Right hindlimb (tissue), 1 donor: ENCODE results near the gene MED12.

Experiments
- DNase-seq: peaks from one replicate; pipeline ENCODE4 v3.0.0-alpha.2; 2018

MED12 gene

DNA sequence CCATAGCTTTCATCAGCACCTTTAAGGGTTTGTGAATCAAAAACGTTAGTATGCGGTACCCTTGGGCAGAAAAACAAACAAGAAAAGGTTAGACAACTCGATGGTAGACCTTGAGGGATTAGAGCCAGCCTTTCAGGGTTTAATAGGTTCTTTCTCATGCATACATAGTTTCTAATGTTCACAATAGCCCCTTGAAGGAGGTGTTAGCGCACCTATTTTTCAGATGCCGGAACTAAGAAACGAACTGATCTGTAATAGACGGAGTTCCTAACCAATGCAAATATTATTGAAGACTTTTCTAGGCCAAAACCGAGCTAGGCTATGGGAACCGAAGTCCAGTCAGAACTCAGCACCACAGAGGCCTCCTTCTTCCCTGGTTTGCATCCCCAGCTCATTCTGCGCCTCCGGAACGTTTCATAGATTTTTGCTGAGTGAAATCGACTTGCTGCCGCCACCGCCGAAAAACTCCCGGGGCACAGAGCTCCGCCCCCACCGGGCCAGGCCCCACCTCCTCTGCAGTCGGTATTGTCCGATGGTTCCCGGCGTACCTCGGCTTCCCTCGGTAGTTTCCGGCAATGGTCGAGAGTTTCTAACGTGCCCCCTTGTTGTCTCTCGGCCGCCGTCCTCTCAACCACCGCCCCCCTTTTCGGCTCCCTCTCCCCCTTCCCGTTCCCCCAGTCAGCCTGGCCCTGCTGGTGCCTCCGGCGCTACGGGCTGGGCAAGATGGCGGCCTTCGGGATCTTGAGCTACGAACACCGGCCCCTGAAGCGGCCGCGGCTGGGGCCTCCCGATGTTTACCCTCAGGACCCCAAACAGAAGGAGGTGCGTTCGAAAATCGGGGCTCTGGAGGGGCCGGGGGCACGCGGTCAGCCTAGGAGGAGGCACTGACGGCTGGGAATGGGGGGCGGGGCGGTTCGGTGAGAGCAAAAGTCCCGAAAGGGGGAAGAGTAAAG is at the start of gene MED12:
MED12 (plus strand) TSS at position 565 of the 953 bp plus-strand sequence; CDS start at position 724, 159 bp downstream.
- peak; percentile 94 for DNase-seq

DNA sequence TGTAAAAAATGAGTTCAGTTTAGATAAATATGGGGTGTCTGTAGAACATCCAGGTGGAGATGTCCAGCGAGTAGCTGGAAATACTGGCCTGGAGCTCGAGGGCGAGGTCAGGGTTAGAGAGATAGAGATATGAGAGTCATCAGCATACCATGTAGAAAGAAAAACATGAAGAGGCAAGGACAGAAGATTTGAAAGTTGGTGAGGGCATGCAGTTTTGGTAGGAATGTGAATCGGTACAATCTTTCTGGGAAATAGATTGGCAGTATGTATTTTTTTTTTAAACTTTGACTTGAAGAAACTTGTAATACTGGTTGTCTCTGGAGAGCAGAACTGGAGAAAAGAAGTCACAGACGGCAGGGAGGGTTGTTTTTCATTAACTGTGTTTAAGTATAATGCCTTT is 47.9 kb upstream of the MED12 start:
- no peak for DNase-seq

DNA sequence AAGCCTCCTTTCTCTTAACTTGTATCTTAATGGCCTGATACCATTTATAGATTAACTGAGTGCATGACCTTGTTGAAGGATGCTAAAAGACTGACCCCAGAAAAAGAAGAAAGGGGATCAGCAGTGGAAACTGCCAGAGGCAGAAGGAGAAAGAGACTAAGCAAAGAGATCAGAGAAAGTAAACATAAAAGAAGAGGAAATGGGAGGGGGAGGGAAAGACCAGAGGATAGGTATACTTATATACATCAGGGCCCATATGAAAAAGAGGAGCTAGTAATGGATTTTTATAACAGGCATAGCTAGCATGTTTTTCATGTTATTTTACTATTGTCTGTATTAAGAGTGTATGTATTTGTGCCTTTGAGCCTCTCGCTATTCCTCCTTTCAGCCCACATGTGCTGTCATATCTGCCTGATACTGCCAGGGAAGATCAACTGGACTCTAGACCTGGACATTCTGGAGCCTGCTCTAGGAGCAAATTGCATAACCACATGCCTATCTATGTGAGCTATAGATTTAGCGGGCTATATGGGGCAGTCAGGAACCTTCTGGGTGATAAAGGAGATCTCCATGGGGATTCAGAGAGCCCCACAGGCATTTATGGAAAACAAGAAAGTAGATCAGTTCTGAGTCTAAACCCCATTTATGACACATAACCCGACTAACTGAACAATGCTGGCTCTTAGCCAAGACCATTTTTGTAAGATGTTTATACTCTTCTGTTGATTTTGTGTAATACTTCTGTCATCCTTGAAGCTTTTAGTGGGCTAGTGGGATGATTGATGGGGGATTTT is 36.9 kb upstream of the MED12 start:
- DNase-seq, result no peak

DNA sequence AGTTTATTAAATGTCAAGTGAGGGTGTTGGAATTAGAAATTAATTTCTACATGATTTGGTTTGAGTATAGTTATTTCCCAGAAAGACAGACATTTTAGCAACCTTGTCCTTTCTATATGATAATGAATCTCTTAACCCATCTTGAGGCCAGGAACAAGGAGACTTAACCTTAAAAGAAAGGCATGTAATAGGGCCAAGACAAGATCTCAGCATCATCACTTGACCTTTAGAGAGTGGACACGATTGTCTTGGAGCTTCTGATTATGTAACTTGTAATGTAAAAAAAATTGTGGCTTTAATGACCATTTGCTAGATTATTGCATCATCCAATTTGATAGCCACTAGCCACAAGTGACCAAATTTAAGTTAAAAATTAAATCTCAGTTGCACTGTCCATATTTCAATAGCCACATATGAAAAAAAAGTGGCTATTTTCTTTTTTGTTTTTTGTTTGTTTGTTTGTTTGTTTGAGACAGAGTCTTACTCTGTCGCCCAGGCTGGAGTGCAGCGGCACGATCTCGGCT is 36.2 kb upstream of the MED12 start:
- DNase-seq, result no peak

DNA sequence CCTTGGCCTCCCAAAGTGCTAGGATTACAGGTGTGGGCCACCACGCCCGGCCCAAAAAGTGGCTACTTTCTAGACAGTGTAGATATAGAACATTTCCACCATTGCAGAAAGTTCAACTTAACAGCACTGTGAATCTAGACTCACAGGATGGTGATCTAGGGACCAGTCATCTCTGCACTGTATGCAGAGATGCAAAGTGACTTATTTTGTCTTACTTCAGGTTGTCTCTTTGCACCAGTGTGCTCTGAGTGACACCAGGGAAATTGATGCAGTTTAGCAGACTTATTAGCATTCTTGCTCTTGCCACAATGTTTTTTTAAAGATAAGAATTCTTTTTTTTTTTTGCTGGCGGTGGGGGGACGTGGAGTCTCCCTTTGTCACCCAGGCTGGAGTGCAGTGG is 35.6 kb upstream of the MED12 start:
- no peak for DNase-seq

DNA sequence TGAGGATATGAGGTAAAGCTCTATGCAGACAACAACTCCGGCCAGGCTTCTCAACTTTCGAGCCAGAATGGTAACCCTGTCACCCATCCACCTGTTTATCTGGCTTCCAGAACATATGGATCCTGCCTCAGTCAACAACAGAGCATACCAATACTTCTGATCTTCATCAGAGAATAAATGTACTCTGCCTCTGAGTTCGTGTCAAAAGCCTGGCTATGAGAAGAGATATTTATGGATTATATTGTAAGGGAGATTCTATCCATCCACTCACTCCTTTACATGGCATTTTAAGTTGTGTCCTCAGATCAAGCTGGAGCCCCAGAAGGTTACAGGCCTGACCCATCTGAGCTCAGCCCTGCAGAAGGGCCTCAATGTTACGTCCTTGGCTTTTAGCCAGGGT is 32.5 kb upstream of the MED12 start:
- DNase-seq, result no peak

DNA sequence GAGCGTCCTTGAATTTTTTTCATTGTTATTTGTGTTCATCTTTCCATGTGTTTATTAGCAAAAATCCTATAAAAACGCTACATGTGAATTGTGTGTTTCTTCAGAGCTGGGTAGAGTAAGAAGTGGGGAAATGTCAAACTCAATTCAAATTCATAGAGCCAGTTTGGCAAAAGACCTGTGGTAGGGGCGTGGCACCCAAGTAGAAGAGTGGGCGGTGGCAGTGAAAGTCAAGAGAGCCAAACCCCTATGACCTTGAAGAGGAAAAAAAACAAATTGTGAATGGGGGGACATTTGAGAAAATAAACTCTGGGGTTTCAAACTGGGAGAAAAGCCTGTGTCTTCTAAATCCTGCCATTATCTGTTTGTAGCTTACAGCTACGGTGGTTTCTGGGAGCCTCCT is 27.1 kb upstream of the MED12 start:
- DNase-seq, result no peak

DNA sequence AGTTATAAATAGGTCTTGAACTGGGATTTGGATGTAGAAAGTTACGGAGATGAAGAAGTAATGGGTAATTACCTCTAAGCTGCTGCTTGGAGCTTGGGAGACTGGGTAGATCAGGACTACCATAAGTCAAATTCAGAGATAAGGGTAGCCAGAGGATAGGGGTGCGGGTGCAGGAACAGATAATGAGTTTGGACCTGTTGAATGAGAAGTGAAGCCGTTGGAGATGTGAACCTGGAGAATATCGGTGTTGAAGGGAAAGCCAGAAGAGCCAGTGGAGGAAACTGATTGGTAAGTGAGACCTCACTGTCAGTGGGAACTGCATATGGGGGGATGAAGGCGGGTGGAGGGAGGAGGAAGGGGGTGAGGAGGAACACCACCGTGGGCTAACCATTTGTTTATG is 23.4 kb upstream of the MED12 start:
- no peak for DNase-seq

DNA sequence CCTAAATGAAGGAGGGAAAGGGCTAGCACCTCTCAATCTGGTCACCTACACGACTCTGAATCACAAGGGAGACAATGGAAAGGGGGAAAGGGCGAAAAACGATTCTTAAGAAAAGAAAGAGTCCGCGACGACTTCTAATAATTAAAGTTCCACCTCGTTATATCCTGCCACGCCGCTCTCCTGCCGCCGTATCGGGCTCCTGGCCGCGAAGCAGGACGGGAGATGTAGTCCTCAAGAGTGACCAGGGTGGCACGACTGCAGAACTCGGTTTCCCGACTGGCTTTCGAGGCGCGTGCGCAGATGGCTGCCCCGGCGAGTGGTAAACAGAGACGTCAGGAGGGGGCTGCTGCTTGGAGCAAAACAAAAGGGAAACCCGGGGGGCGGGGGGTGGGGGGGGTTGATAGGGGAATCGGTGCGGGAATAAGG is 22.8 kb upstream of the MED12 start, which contains the start of gene FOXO4:
FOXO4 (plus strand) TSS at position 297 of the 426 bp plus-strand sequence. CDS start 678 bp downstream, outside the sequence.
- peak; percentile 93 for DNase-seq

DNA sequence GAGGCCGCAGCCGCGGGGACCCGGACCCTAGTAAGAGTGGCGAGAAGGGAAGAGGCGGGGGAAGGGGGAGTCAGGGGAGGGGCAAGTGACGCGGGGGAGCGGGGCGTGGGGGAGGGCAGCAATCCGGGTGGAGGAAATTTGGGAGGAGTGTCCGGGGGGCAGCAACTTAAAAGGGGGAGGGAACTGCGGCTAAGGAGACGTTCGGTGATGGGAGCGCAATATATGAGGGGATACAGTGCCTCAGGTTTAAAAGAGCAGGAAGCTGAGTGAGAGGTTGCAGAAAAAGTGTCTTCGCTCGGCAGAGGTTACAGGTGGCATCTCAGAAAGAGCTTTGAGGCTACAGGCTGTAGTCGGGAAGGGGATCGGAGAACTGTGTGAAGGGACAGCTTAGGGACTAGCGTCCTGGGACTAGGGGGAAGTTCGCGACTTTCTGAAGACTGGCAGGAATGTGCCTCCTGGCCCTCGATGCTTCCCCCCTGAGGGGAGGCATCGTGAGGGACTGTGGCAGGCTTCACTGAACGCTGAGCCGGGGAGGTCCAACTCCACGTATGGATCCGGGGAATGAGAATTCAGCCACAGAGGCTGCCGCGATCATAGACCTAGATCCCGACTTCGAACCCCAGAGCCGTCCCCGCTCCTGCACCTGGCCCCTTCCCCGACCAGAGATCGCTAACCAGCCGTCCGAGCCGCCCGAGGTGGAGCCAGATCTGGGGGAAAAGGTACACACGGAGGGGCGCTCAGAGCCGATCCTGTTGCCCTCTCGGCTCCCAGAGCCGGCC is 22.2 kb upstream of the MED12 start:
- DNase-seq, result no peak

DNA sequence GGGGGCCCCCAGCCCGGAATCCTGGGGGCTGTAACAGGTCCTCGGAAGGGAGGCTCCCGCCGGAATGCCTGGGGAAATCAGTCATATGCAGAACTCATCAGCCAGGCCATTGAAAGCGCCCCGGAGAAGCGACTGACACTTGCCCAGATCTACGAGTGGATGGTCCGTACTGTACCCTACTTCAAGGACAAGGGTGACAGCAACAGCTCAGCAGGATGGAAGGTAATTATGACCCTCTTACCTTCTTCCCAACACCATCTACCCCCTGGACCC is 21.7 kb upstream of the MED12 start:
- no peak for DNase-seq

DNA sequence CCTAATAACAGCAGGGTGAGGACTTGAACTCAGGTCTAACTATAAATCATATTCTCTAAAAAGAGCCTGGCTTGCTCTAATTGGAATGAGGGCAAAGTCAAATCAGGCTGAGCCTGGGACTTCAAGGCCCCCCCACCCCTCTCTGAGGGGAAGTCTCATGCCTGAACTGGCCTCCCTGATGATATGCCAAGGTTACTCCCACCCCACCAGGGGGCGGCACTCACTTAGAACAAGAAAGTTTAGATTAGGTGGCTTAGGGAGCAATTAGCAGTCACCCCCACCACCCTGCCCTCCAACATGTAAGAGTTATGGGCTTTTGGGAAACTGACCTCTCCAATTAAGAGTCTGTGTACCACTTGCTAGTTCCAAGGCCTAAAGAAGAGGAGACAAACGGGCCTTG is 20.1 kb upstream of the MED12 start:
- DNase-seq, result peak; percentile 43

DNA sequence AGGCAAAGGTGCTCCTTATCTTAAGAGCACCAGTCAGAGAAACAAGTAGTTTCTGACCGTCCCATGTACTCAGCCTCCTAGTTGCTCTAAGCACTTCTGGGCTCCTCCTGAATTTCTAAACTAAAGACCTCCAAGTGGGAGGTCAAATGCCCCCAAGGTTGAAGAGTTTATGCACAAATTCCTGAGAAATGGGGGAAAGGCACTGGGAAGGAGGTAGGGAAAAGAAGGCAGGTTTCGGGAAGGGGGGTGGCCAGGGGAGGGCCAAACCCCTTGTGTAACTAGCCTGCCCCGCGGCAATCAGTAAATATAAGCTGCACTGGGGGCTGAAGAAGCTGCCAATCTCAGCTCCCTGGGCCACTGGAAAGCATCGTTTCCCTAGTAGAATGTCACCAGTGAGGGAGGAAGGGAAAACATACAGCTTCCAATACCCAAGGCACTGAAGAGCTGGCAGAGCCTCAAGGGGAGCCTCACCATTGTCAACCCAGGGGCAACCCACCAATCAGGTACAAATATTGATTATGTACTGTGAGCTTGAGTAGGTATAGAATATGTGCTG is 19.4 kb upstream of the MED12 start:
- no peak for DNase-seq

DNA sequence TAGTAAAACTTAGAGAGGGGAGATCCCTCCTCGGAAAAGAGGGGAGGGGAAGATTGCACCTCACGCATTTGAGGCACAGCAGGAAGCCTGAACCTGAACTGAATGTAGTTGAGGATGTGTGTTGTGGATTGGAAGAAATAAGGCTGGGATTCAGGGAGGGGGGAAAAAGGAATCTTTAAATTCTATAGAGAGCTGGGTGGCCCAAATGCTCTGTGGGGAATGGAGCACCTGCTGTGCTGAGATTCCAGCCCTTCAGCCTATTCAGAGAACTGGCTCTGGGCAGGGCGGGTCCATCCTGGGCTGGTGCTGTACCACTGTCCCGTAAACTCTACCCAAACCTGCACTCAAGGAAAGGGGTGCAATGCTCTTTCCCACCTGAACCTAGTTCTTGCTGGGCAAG is 18.7 kb upstream of the MED12 start:
- DNase-seq, result no peak

DNA sequence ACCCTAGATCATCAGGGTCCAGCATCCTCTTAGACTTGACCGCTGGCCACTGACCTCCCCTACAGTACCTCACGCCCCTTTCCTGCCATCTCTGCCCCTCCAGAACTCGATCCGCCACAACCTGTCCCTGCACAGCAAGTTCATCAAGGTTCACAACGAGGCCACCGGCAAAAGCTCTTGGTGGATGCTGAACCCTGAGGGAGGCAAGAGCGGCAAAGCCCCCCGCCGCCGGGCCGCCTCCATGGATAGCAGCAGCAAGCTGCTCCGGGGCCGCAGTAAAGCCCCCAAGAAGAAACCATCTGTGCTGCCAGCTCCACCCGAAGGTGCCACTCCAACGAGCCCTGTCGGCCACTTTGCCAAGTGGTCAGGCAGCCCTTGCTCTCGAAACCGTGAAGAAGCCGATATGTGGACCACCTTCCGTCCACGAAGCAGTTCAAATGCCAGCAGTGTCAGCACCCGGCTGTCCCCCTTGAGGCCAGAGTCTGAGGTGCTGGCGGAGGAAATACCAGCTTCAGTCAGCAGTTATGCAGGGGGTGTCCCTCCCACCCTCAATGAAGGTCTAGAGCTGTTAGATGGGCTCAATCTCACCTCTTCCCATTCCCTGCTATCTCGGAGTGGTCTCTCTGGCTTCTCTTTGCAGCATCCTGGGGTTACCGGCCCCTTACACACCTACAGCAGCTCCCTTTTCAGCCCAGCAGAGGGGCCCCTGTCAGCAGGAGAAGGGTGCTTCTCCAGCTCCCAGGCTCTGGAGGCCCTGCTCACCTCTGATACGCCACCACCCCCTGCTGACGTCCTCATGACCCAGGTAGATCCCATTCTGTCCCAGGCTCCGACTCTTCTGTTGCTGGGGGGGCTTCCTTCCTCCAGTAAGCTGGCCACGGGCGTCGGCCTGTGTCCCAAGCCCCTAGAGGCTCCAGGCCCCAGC is 17.6 kb upstream of the MED12 start:
- no peak for DNase-seq

DNA sequence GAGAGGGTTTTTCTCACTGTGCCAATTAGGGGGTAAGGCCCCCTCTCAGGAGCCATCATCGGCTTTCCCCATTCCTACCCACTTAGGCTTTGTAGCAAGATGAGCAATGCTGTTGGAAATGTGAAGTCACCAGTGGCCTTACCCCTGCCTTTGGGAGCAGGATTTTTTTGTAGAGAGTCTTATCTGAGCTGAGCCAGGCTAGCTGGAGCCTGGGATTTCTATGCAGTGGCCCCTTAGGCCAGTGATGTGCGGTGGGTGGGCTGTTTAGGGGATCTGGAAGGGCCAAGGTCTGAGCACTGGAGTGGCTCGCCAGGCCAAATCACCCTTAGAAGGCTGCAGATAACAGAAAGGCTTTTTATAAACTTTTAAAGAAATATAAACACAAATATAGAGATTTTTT is 16.1 kb upstream of the MED12 start:
- DNase-seq, result no peak

DNA sequence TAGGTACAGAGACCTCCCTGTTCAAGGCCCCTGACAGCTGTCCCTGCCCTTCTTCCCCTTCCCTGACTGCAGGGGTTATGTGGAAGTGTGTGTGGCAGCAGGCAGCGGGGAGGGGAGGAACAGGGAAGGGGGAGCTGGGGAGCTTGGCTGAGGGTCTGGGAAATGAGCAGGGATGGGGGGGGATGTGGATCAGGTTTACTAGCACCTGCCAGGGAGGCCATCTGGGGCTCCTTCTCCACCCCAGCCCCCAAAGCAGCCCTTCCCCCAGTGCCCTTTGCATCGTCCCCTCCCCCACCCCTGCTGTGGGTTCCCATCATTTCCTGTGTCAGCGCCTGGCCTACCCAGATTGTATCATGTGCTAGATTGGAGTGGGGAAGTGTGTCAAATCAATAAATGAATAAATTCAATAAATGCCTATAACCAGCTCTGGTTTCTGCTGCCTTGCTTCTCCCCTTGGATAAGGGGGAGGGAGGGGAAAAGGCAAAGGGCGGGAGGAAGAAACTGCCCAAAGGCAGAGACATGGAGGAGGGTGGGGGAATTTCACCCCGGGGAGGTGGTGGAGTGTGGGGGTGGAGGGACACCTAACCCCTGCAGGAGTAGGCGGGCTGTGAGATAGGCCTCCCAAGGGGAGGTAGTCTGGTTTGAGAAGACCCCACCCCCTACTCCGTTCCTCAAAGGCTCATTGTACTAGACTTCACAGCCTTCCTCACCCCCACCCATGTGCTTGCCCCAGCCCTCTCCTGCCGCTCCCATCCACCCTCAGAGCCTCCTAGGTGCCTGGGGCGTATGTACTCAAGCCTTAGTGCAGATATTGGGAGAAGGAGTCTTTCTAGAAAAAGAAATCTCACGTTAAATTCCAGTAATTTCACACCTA is 15.0 kb upstream of the MED12 start:
- DNase-seq, result peak; percentile 67

DNA sequence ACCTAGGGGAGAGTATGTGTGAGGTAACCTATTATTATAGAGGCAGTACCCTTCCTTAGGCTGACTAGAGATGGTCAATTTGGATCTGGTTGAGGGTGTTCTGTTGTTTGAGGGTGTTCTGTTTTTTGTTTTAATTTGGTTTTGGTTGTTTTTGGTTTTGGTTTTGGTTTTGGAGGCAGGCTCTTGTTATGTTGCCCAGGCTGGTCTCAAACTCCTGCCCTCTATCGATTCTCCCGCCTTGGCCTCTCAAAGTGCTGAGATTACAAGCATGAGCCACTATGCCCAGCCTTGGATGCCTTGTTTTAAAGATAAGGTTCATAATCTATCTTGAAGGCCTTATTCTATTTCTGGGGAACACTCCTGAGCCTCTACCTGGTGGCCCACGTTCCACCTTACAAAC is 12.8 kb upstream of the MED12 start:
- DNase-seq, result no peak

DNA sequence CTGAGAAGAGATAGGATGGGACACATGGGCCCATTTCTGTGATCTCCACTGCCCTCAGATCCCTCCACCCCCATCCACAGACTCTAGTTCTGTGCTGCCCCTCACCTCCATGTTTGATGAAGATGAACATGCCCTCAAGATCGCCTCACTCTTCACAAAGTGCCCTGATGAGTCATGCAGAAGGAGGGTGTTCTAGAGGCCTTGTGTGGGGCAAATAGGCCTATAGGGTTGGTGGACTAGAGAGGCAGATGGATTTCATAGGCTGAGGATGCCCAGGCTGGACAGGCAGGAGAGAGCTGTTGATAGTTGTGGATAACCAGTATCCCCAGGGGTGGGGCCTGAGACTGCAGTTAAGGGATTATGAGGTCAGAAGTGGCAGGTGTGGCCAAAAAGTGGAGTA is 12.0 kb upstream of the MED12 start, which contains the start of gene CXorf65:
CXorf65 (minus strand) TSS at position 314 of the 400 bp plus-strand sequence; CDS start at position 130, 184 bp downstream.
- no peak for DNase-seq

DNA sequence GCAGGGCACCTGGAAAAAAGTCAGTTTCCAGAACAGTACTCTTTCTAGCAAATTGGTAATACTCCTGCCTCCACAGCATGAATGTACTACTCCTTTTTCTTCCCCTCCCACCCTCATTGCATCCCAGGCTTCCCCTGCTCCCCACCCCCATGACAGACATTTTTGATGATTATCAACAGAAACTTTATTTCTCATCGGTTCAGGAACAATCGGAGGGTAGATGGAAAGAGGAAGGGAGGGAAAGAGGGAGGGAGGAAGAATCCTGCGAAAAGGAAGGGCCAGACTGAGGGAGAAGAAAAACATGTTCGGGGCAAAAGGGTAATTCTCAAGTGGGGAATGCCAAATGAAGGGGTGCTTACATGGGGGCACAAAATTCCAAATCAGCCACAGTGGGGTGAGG is 11.2 kb upstream of the MED12 start:
- DNase-seq, result no peak
